Omental fat pad (tissue), 4 donors: ENCODE measurements around the gene RPS6KA5. TPM values are rescaled to one million over a fixed set of nuclear protein-coding genes. Genes with fewer than 3 reads are reported as not detected.
"Not testable (repeated sequence)": the region's sequence is repeated elsewhere in the genome, so short reads cannot be mapped to it uniquely, and the experiment has no call there.

Source experiments
- ATAC-seq: fragments of 150-250 bp; one replicate; pipeline ENCODE4 v1.9.1; 2016; ENCODE audit warnings: mild to moderate bottlenecking, moderate library complexity; ENCODE audit not compliant: low FRiP score
- DNase-seq: peaks from one replicate; pipeline ENCODE4 v3.0.0-alpha.2; 2019; ENCODE audit warnings: low spot score
- total RNA-seq, 4 donors: library from RNA; depleted of rRNA; stranded (reverse); fragments of >200 nt; gene quantifications; one replicate each; pipeline ENCODE4 v1.1.0, GENCODE V29; 2016
- TF ChIP-seq, protein P1 (sequence below), 3 donors: fragments of 450-650 bp; IDR thresholded peaks; one replicate each; pipeline ENCODE4 v1.5.1; 2016 to 2017; ENCODE audit warnings: antibody characterized with exemption in 3 of 3, mild to moderate bottlenecking in 3 of 3, moderate library complexity in 2 of 3

Gene RPS6KA5
- total RNA-seq, 4 donors from 2014 or later = 1.8 to 4.9 (median 3.2) TPM

DNA sequence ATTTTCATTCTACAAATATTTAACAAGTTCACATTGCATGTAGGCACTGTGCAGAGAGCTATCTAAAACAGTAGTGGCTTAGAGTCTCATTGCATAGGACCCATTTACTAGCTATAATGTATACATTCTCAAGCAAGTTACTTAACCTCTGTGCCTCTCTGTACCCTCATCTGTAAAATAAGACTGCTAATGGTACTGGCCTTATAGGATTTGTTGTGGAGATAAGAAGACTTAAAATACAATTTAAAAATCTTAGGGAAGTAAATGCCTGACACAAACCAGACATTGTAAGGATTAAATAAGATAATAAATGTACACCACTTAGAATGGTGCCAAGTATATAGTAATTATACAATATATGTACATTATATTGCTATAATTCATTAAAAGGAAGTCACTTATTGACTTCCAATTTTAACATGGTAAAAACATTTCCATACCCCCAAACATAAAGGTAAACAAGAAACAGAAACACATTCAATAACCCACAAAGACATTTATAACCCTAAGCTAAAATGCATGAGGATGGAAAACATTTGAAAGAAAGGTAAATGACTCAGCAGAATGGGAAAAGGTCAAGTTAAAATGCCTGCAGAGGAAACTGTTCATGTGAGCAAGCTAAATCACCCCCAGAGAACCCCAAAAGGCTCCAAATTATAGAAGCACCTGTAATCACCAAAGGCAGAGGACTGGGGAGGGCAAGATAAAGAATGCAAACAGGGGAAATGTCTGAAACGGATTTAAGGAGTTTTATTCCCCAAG lies 30.8 kb downstream of the RPS6KA5 start:
- no peak for DNase-seq
- ATAC-seq = no peak
- TF ChIP-seq, protein P1, sequence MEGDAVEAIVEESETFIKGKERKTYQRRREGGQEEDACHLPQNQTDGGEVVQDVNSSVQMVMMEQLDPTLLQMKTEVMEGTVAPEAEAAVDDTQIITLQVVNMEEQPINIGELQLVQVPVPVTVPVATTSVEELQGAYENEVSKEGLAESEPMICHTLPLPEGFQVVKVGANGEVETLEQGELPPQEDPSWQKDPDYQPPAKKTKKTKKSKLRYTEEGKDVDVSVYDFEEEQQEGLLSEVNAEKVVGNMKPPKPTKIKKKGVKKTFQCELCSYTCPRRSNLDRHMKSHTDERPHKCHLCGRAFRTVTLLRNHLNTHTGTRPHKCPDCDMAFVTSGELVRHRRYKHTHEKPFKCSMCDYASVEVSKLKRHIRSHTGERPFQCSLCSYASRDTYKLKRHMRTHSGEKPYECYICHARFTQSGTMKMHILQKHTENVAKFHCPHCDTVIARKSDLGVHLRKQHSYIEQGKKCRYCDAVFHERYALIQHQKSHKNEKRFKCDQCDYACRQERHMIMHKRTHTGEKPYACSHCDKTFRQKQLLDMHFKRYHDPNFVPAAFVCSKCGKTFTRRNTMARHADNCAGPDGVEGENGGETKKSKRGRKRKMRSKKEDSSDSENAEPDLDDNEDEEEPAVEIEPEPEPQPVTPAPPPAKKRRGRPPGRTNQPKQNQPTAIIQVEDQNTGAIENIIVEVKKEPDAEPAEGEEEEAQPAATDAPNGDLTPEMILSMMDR (IDR thresholded peaks at IDR 0.05) = no peak

- ATAC-seq (no peak), DNase-seq (no peak)
- TF ChIP-seq, protein P1 (IDR thresholded peaks at IDR 0.05) = no peak
These were observed 32.9 kb downstream of the RPS6KA5 start for GRCh38 chr14:91027561-91027960.

- DNase-seq, ATAC-seq: not testable (repeated sequence)
These were observed 37.8 kb downstream of the RPS6KA5 start for GRCh38 chr14:91022622-91023028.

DNA sequence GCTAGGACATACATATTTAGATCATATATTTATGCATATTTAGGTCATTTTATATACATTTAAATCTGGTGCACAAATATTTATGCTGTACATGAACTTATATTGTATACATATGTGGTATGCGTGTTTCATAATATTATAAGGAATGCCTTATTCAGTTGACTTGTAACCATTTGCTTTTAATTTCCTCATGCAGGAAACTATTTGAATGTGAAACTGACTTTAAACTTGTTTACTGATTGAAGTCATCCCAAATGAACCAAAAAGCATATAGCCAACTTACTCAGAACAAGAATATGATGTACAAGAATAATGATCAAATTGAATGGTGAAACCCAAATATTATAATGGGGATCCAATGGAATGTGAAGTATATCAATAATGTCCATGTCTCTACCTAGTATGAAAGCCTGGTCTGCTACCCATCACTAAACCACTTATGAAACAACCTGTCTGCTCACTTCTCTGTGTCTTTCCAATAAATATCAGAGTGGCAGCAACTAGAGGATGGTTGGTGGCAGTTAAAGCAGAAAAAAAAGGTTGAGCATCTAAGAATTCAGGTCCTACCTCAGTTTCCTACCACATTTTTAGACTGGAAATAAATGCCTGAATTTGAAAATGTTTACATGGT lies 38.3 kb downstream of the RPS6KA5 start:
- TF ChIP-seq, protein P1 (IDR thresholded peaks at IDR 0.05) = no peak
- ATAC-seq = no peak
- DNase-seq = no peak

DNA sequence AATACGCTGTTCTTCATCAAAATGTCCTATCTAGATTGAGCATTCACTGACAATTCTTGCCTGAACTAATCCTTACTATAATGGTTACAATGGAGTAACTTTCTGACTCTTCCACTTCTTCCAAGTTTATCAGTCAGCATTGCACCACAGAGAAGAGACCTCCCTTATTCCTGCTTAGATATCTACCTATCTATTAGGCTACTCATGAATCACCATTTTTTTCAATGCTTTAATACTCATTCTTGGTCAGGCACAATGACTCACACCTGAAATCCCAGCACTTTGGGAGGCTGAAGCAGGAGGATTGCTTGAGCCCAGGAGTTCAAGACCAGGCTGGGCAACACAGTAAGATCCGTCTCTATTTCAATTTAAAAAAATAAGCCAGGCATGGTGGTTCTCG lies 39.3 kb downstream of the RPS6KA5 start:
- DNase-seq (no peak), ATAC-seq (peak; percentile 46)
- TF ChIP-seq, protein P1 (IDR thresholded peaks at IDR 0.05) = no peak

DNA sequence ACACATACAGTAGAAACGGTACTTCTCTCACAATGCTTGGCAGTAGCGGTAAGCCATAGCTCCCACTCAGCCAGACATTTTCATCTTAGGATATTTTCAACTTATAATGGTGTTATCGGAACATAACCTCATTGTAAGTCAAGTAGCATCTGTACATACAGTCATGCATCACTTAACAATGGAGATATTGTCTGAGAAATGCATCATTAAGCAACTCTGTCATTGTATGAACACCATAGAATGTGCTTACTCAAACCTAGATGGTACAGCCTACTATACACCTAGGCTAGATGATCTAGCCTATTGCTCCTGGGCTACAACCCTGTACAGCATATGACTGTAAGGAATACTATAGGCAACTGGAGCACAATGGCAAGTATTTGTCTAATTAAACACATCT lies 40.8 kb downstream of the RPS6KA5 start:
- no peak for ATAC-seq
- TF ChIP-seq, protein P1 (IDR thresholded peaks at IDR 0.05) = no peak

DNA sequence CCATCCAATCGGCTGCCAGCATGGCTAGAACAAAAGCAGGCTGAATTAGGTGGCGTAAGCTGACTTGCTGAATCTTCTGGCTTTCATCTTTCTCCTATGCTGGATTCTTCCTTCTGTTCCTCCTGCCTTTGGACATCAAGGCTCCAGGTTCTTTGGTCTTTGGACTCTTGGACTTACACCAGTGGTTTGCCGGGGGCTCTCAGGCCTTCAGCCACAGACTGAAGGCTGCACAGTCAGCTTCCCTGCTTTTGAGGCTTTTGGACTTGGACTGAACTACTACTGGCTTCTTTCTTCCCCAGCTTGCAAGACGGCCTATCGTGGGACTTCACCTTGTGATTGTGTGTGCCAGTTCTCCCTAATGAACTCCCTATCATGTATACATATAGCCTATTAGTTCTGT lies 42.0 kb downstream of the RPS6KA5 start:
- DNase-seq (no peak), ATAC-seq (no peak)
- TF ChIP-seq, protein P1 (IDR thresholded peaks at IDR 0.05) = no peak

More for the DNA sequence above, 40.8 kb downstream of the RPS6KA5 start:
- no peak for DNase-seq
